HG03432 (cell line): ENCODE measurements around the gene CALU.

Experiments
- ATAC-seq: cut with Tn5 transposase; IDR thresholded peaks from one replicate; pipeline ENCODE4 v1.9.1; 2021; ENCODE audit warnings: mild to moderate bottlenecking, moderate library complexity; ENCODE audit not compliant: unreplicated experiment

CALU gene

GRCh38 chr7:128739048-128739962, at the start of gene CALU:
CALU (plus strand) TSS chr7:128739359; CDS start chr7:128748584, 9,225 bp downstream.
- peak; percentile 100 for ATAC-seq

- no peak for ATAC-seq
Measured at GRCh38 chr7:128691227-128691626, 47.9 kb upstream of the CALU start.

- ATAC-seq: no peak
Measured at GRCh38 chr7:128692623-128693270, 46.4 kb upstream of the CALU start.

- ATAC-seq: no peak
Measured at GRCh38 chr7:128693373-128694015, 45.7 kb upstream of the CALU start.

- no peak for ATAC-seq
Measured at GRCh38 chr7:128694738-128695137, 44.4 kb upstream of the CALU start.

- no peak for ATAC-seq
Measured at GRCh38 chr7:128697302-128697905, 41.8 kb upstream of the CALU start.

- no peak for ATAC-seq
Measured at GRCh38 chr7:128699196-128699712, 39.9 kb upstream of the CALU start.

- no peak for ATAC-seq
Measured at GRCh38 chr7:128699895-128700294, 39.3 kb upstream of the CALU start.

- ATAC-seq: no peak
Measured at GRCh38 chr7:128701062-128701785, 37.9 kb upstream of the CALU start.

GRCh38 chr7:128703609-128704241, 35.4 kb upstream of the CALU start:
- no peak for ATAC-seq

GRCh38 chr7:128705891-128706333, 33.2 kb upstream of the CALU start:
- no peak for ATAC-seq

GRCh38 chr7:128707752-128708151, 31.4 kb upstream of the CALU start:
- no peak for ATAC-seq

- no peak for ATAC-seq
Measured at GRCh38 chr7:128708235-128708634, 30.9 kb upstream of the CALU start.

- ATAC-seq: no peak
Measured at GRCh38 chr7:128708824-128709223, 30.3 kb upstream of the CALU start.

- ATAC-seq: no peak
Measured at GRCh38 chr7:128710481-128710880, 28.7 kb upstream of the CALU start.

GRCh38 chr7:128713794-128714193, 25.4 kb upstream of the CALU start:
- no peak for ATAC-seq

GRCh38 chr7:128714701-128715495, 24.3 kb upstream of the CALU start:
- no peak for ATAC-seq

- ATAC-seq: no peak
Measured at GRCh38 chr7:128718967-128719642, 20.1 kb upstream of the CALU start.
